K562 (cell line): ENCODE results near the gene ZNF165. TPM values are rescaled to one million over a fixed set of nuclear protein-coding genes. Genes with fewer than 3 reads are reported as not detected.

Source experiments
- CBX1 ChIP-seq: sonication (generic); IDR thresholded peaks from 2 replicates; pipeline ENCODE4 v1.6.1; 2016; ENCODE audit warnings: antibody characterized with exemption, low read depth, mild to moderate bottlenecking
- DMBX1 ChIP-seq: fragments of 250-450 bp; sonication (Bioruptor Pico); IDR thresholded peaks from 2 replicates; pipeline ENCODE4 v1.8.0; 2022; ENCODE audit warnings: inconsistent platforms, mild to moderate bottlenecking, moderate library complexity, borderline replicate concordance
- FOXM1 ChIP-seq, 2 experiments: fragments of 450-650 bp in 1 of 2; sonication (generic) in 1 of 2; formaldehyde crosslinking in 1 of 2; IDR thresholded peaks; 2 replicates each; pipeline versions ENCODE4 v1.6.1 to v1.9.0; 2017 to 2022; ENCODE audit warnings: low read depth in 2 of 2, mild to moderate bottlenecking in 2 of 2, missing genetic modification reagents in 1 of 2, moderate library complexity in 1 of 2
- KDM5B ChIP-seq: fragments of 200-600 bp; sonication (generic); IDR thresholded peaks from 2 replicates; pipeline ENCODE4 v1.6.1; 2012; ENCODE audit warnings: low read depth, mild to moderate bottlenecking, moderate library complexity, low read length, control low read depth, inconsistent platforms; ENCODE audit not compliant: insufficient replicate concordance
- MTA1 ChIP-seq: fragments of 450-650 bp; IDR thresholded peaks from 2 replicates; pipeline ENCODE4 v1.6.1; 2017; ENCODE audit warnings: borderline replicate concordance
- NFE2L1 ChIP-seq: fragments of 450-650 bp; IDR thresholded peaks from 2 replicates; pipeline ENCODE4 v1.6.1; 2016; ENCODE audit warnings: missing genetic modification characterization, low read depth, mild to moderate bottlenecking, missing compliant biosample characterization, moderate library complexity, borderline replicate concordance
- PBX2 ChIP-seq, 2 experiments: IDR thresholded peaks in 1 of 2; conservative IDR thresholded peaks in 1 of 2; 2 replicates each; pipeline ENCODE4 v1.6.1; 2016; ENCODE audit warnings: low read depth in 2 of 2, mild to moderate bottlenecking in 1 of 2, missing compliant biosample characterization in 1 of 2, missing genetic modification characterization in 1 of 2, moderate library complexity in 1 of 2
- PCBP1 ChIP-seq: fragments of 200-400 bp; formaldehyde crosslinking; IDR thresholded peaks from 2 replicates; pipeline ENCODE4 v1.6.1; 2018; ENCODE audit warnings: mild to moderate bottlenecking, low read depth, low read length; ENCODE audit not compliant: poor library complexity, severe bottlenecking
- SOX6 ChIP-seq: fragments of 450-650 bp; IDR thresholded peaks from 2 replicates; pipeline ENCODE4 v1.6.1; 2014; ENCODE audit warnings: mild to moderate bottlenecking
- TBL1XR1 ChIP-seq, 2 experiments: IDR thresholded peaks; 2 replicates each; pipeline ENCODE4 v1.6.1; 2012; ENCODE audit warnings: improper control_type of control experiment in 2 of 2, low read length in 2 of 2, mild to moderate bottlenecking in 1 of 2
- TCF3 ChIP-seq: sonication (generic); formaldehyde crosslinking; IDR thresholded peaks from 2 replicates; pipeline ENCODE4 v1.4.0; 2020; ENCODE audit warnings: mild to moderate bottlenecking, missing genetic modification reagents
- TRIM28 ChIP-seq: fragments of 450-650 bp; IDR thresholded peaks from 2 replicates; pipeline ENCODE4 v1.6.1; 2017
- USF2 ChIP-seq: sonication (generic); formaldehyde crosslinking; IDR thresholded peaks from 2 replicates; pipeline ENCODE4 v1.5.0; 2020; ENCODE audit warnings: missing genetic modification reagents
- ZC3H11A ChIP-seq: IDR thresholded peaks from 2 replicates; pipeline ENCODE4 v1.6.1; 2012; ENCODE audit warnings: low read depth, low read length, improper control_type of control experiment
- ZFP36 ChIP-seq: fragments of 150-350 bp; IDR thresholded peaks from 2 replicates; pipeline ENCODE4 v1.6.1; 2018; ENCODE audit warnings: low read length, low read depth; ENCODE audit not compliant: partially characterized antibody
- polyA plus RNA-seq, 8 experiments: library from polyadenylated mRNA; depleted of rRNA in 4 of 8; stranded (reverse) in 5 of 8; unstranded in 3 of 8; fragments of >200 nt; fragmentation: Nextera tagmentation in 2 of 8; fragmentation: Illumina TruSeq in 1 of 8; extraction: Ambion mirVana in 2 of 8; extraction: Trizol in 1 of 8; gene quantifications; 2 replicates each; pipeline versions ENCODE4 v1.2.1 to v1.2.3, GENCODE V29; 2011 to 2014; ENCODE audit warnings: inconsistent platforms in 1 of 8, missing spikeins in 1 of 8
- total RNA-seq, 7 experiments: library from RNA; depleted of rRNA in 6 of 7; stranded (reverse); fragments of >200 nt in 6 of 7; fragmentation: Illumina TruSeq in 2 of 7; extraction: Trizol in 2 of 7; gene quantifications; 2 replicates each; pipeline versions ENCODE4 v1.2.1 to v1.2.3, GENCODE V29; 2011 to 2021; ENCODE audit warnings: low replicate concordance in 1 of 7
- TF ChIP-seq, protein P1 (sequence below): fragments of 250-450 bp; sonication (Bioruptor Pico); IDR thresholded peaks from 2 replicates; pipeline ENCODE4 v1.8.0; 2022; ENCODE audit warnings: inconsistent platforms
- TF ChIP-seq, protein P2 (sequence below): fragments of 450-650 bp; IDR thresholded peaks from 2 replicates; pipeline ENCODE4 v1.7.0; 2016; ENCODE audit warnings: borderline replicate concordance
- TF ChIP-seq, protein P3 (sequence below): sonication (generic); formaldehyde crosslinking; IDR thresholded peaks from 2 replicates; pipeline ENCODE4 v1.8.0; 2022; ENCODE audit warnings: mild to moderate bottlenecking, missing genetic modification reagents

The ZNF165 gene
- total and polyA plus RNA-seq, 9 of the 15 experiments (the other 6 are each of a cell fraction or from before 2014, with no cell fraction given) = 0.82 to 3.6 (median 1.2) TPM

DNA sequence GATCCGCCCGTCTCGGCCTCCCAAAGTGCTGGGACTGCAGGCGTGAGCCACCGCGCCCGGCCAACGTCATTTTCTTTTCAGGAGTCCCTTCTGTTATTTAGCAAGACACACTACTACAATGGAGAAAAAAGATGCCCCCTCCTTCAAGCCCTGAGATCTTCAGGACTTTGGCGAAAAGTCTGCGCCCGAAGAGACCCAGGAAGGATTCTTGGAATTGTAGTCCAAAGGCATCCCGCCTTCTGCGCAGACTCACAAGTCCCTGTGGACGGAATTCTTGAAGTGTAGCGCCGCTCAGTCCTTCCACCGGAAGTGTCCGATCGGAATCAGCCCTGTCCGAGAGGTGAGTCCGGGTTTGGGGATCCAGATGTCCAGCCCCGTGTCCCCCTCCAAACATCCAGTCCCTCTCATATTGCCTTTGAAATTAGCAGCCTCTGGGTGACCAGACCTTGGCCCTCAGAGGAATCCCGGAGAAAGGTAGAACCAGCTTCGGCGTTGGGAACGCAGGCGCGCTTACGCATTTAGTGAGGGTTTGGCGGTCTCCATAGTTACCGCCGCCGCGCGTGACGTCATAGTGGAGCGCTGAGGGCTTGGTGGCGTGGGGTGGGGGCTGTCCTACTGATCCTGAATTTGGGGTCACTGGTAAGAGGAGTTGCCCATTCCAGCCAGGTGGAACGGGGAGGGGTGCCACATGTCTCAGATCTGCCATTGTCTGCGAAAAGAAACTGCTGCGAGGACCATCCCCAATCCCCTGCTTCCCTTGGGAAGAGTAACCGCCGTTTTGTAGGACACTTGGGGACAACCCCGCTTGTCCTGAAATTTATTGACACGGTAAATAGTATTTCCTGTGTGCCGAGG, 490 bp downstream of the ZNF165 start (continued):
- peak; percentile 71; the same call in 1 of the 2 replicates for TF ChIP-seq DMBX1 (CRISPR knock-in tag)
- no peak for TF ChIP-seq PBX2 (CRISPR knock-in tag; IDR thresholded peaks at IDR 0.05; ENCODE audit: low read depth)
- TF ChIP-seq PBX2 (tag; conservative IDR thresholded peaks at IDR 0.05; ENCODE audit: low read depth) = no peak
- TF ChIP-seq USF2 (CRISPR knock-in tag) = no peak
- TF ChIP-seq, protein P1, sequence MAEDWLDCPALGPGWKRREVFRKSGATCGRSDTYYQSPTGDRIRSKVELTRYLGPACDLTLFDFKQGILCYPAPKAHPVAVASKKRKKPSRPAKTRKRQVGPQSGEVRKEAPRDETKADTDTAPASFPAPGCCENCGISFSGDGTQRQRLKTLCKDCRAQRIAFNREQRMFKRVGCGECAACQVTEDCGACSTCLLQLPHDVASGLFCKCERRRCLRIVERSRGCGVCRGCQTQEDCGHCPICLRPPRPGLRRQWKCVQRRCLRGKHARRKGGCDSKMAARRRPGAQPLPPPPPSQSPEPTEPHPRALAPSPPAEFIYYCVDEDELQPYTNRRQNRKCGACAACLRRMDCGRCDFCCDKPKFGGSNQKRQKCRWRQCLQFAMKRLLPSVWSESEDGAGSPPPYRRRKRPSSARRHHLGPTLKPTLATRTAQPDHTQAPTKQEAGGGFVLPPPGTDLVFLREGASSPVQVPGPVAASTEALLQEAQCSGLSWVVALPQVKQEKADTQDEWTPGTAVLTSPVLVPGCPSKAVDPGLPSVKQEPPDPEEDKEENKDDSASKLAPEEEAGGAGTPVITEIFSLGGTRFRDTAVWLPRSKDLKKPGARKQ (CRISPR knock-in tag) = no peak
- peak; percentile 97 for TF ChIP-seq MTA1
- TF ChIP-seq ZC3H11A = no peak
- TF ChIP-seq, protein P2, sequence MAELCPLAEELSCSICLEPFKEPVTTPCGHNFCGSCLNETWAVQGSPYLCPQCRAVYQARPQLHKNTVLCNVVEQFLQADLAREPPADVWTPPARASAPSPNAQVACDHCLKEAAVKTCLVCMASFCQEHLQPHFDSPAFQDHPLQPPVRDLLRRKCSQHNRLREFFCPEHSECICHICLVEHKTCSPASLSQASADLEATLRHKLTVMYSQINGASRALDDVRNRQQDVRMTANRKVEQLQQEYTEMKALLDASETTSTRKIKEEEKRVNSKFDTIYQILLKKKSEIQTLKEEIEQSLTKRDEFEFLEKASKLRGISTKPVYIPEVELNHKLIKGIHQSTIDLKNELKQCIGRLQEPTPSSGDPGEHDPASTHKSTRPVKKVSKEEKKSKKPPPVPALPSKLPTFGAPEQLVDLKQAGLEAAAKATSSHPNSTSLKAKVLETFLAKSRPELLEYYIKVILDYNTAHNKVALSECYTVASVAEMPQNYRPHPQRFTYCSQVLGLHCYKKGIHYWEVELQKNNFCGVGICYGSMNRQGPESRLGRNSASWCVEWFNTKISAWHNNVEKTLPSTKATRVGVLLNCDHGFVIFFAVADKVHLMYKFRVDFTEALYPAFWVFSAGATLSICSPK = no peak
- TF ChIP-seq, protein P3, sequence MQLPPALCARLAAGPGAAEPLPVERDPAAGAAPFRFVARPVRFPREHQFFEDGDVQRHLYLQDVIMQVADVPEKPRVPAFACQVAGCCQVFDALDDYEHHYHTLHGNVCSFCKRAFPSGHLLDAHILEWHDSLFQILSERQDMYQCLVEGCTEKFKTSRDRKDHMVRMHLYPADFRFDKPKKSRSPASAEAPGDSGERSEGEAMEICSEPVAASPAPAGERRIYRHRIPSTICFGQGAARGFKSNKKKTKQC (CRISPR knock-in tag) = no peak
- peak in 1 of 2 experiments; percentile 44; a peak in 2 of 4 replicates for TF ChIP-seq TBL1XR1 (IDR thresholded peaks at IDR 0.05; ENCODE audit: low read length in 2 of 2)
- TF ChIP-seq CBX1 = peak; percentile 73; the same call in 1 of the 2 replicates
- TF ChIP-seq KDM5B = peak; percentile 32
- peak; percentile 80 for TF ChIP-seq TRIM28
- no peak for TF ChIP-seq TCF3 (CRISPR knock-in tag)
- TF ChIP-seq FOXM1 (IDR thresholded peaks at IDR 0.05; ENCODE audit: low read depth) = peak; percentile 67
- TF ChIP-seq FOXM1 (CRISPR knock-in tag; IDR thresholded peaks at IDR 0.05; ENCODE audit: low read depth) = no peak; the same call in 1 of the 2 replicates
- TF ChIP-seq ZFP36 = peak; percentile 19
- TF ChIP-seq PCBP1 = no peak
- no peak for TF ChIP-seq NFE2L1 (tag)
- TF ChIP-seq SOX6 = peak; percentile 64
